Esophagus squamous epithelium (tissue), 4 donors: ENCODE data around the gene ARHGEF2.

Source experiments
- CTCF ChIP-seq, 6 experiments: fragments of 450-650 bp in 4 of 6; fragments of 200-600 bp in 2 of 6; sonication (generic) in 2 of 6; IDR thresholded peaks; one replicate each; pipeline ENCODE4 v1.5.1; 2016 to 2019; ENCODE audit warnings: antibody characterized with exemption in 6 of 6, mild to moderate bottlenecking in 4 of 6, moderate library complexity in 4 of 6
- POLR2A ChIP-seq, 4 donors: fragments of 450-650 bp; IDR thresholded peaks; one replicate each; pipeline ENCODE4 v1.6.1; 2017; ENCODE audit warnings: antibody characterized with exemption in 4 of 4, mild to moderate bottlenecking in 4 of 4, moderate library complexity in 3 of 4

GRCh38 chr1:155947741-155948140 is 30.6 kb downstream of the ARHGEF2 start:
- TF ChIP-seq CTCF (IDR thresholded peaks at IDR 0.05) = no peak
- TF ChIP-seq POLR2A (IDR thresholded peaks at IDR 0.05) = no peak
